Glomerular visceral epithelial cell (primary cell): ENCODE measurements around the gene DSCAML1.
A peak's percentile ranks its signal among the peaks of the same experiment; 100 is the strongest.

Experiments
- DNase-seq: peaks from one replicate; pipeline ENCODE4 v3.0.0-alpha.2; 2016; ENCODE audit errors: extremely low spot score

Gene DSCAML1

DNA sequence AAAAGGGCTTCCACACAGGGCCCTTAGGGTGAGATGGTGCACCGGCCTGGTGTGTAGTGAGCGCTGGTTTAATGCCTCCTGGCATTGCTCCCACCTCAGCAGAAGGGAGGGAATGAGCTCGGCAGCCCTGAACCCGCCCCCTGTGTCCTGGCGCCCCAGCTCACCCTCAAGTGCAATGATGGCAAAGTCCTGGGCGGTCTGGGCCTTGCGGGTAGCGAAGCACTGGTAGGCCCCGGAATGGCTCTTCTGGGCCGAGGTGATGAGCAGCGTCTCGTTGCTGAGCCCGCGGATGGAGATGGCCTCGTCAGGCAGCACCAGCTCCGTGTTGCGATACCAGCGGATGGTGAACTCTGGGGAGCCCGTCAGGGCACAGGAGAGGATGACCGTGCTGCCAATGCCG is 276.1 kb downstream of the DSCAML1 start:
- DNase-seq: no peak

DNA sequence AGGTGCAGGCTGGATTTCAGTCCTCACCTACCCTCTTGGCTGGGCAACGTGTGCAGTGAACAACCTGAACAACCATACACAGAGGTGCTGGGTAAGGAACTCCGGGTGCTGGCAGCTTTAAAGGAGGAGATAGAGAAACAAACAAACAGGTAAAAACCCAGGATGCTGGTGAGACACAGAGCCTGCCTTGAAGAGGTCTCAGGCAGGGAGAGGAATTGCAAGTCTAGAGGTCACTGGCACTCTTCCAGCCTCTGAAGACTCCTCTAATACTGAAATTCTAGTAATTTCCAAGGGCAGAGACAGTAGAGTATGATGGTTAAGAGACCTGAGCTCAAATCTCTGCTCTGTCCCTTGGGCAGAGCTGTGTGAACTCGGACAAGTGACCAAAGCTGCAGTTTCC is 276.8 kb downstream of the DSCAML1 start:
- peak; percentile 38 for DNase-seq

DNA sequence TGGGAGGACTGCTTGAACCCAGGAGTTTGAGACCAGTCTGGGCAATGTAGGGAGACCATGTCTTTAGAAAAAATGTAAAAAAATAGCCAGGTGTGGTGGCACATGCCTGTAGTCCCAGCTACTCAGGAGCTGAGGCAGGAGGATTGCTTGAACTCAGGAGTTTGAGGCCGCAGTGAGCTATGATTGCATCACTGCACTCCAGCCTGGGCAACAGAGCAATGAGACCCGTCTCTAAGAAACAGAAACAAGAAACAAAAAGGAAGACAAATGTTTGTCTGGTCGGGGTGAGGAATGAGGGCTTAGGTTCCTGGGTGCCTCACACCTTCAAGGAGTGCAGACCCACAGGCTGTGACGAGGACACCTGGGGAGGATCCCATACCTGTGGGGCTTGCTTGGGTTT is 277.4 kb downstream of the DSCAML1 start:
- peak; percentile 73 for DNase-seq

DNA sequence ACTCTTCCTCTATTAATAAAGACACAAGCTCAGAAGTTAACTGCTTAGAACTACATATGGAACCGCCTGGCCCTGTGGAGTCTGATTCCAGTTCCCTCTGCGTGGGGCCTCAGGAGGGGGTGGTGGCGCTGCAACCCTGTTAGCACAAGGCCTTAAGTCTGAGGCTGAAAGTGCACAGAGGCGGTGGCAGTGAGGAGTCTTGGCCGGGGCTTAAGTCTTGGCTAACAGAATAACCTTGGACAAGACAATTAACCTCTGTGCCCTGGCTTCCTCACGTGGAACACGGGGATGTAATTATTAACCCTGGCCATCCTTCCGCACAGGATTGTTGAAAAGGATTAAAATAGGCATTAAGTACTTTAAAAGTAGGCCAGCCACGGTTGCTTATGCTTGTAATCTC is 277.8 kb downstream of the DSCAML1 start:
- peak; percentile 82 for DNase-seq

DNA sequence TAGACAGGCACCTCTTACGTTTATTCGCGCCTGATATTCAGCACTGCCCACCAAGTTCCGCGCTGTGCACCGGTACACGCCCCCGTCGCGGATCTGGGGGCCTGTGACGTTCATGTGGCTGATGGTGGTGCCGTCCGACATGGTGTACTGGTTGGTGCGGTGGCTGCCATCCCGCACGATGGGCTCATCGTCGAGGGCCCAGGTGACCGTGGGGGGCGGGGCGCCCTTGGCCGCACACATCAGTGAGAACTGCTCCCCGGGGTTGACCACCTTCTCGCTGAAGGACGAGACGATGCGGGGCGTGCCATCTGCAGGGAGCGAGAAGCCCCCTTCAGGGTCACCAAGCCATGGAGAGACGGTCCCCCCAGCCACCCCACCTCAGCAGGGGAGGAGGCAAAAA is 278.6 kb downstream of the DSCAML1 start:
- DNase-seq: no peak

DNA sequence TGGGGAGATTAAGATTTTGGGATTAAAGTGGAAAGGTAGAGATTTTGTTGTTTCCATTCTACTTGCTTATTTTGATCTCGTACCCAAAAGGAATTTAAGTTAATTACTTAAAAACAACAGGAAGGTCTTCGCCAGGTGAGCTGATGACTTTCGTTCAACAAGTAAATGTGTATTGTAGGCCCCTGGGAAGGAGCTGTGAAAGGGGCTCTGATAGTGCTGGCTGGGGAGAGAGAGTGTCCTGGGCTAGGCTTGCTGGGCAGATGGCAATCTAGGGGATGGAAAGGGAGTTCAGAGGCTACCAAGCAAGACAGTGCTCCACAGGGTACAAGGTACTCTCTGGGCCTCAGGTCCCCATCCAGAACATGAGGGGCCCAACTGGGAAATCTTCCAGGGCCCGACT is 279.9 kb downstream of the DSCAML1 start:
- DNase-seq: no peak

DNA sequence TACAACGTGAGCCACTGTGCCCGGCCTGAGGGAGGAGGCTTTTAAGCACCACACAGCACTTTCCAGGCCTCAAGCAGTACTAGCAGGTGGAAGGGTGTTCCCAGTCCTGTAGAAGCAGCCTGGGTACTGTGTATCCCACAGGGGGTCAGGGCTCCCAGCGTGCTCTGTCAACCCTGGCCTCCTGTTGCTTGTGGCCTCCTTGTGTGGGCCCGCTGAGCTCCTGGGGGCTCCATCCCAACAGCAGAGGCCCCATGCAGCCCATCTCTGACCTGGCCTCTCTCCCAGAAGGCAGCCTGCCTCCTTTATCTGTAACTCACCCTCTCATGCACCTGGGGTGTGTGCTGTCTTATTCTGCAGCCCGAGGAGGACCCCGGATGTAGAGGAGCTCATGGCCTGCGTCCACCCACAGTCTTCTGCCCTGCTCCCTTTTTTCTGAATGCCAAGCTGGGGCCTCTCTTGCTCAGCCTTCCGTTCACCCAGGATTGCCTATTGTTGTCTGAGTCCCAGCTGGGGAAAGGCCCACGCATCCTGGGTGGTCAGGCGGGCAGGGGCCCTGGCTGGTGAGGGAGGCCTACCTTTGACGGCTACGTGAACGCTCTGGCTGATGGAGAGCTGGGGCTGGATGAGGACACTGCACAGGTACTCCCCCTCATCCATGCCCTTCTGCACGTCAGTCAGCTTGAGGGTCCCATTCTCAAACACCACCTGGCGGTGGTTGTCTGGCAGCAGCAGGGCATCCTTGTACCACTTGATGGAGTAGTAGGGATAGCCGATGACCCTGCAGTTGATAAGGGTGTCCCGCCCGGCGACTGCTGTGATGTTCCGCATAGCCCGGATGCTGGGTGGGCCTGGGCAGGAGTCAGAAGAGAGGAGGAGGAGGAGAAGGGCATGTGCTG is 280.9 kb downstream of the DSCAML1 start:
- no peak for DNase-seq

DNA sequence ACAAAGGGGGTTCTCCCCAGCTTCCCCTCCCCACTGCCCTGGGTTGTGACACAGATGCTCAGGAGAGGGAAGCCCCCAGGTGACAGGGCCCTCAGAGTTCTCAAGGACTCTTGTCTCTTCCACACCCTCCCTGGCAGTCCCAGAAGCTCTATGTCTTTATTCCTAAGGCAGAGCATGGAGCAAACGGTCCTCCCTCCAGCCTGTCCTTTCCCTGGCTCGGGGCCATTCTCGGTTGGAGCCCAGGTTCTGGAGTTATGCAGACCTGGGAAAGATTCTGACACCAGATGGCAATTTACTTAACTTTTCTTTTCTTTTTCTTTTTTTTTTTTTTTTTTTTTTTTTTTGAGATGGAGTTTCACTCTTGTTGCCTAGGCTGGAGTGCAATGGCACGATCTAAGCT is 282.8 kb downstream of the DSCAML1 start:
- no peak for DNase-seq

- DNase-seq: no peak
Measured at GRCh38 chr11:117513666-117514065, 283.4 kb downstream of the DSCAML1 start.

GRCh38 chr11:117511931-117512539 is 285.0 kb downstream of the DSCAML1 start:
- no peak for DNase-seq

DNA sequence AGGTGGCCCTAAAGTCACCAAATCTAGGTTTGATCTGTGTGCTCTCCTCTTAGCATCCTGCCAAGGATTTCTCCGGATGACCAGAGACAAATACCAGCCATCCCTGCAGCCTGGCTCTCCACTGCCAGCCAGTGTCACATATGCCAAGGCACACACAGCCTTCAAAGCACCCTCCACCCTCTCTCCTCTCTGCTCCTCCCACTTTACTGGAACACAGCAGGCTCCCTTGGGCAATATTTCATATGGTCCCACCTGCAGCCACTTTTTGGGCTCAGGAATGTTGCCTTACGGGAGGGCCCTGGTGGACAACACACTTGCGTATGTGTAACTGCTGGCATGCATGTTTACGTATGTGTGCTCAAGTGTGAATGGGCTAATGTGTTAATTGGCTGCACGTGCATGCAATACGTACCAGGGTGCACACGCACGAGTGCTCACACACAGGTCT is 285.5 kb downstream of the DSCAML1 start:
- DNase-seq: no peak

DNA sequence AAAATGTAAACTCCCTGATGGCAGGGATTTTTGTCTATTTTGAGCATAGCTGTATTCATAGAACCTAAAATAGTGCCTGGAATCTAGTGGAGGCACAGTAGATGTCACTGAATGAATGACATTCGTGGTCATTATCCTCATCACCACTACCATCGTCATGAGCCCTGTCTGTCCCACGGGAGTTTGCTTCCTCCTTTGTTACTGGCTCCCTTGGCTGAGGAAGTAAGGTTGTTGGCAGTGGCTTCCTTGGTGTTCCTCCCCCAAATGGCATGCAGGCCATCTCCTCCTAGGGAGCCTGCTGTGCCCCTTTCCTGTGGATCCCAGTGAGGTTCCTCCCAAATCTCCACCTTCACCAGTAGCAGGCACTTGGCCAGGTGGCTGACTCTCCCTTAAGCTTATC is 286.4 kb downstream of the DSCAML1 start:
- no peak for DNase-seq

- no peak for DNase-seq
Measured at GRCh38 chr11:117509543-117509942, 287.5 kb downstream of the DSCAML1 start.

DNA sequence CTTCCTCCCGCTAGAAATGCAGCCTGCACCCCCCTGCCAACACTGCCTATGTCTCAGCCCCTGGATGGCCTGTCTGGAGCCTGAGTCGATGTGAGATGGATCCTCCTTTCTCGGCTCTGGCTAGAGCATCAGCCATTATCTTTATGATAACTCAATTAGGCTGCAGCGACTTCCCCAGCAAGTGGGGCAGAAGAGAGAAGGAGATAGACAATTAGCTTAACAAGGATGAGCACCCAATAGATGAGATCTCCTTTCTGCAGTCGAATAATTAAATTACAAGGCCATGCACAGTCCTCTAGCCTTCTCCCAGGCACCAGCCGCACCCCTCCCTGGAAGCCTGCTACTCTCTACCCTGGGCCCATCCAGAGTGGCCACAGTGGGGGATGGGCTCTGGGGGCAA is 290.0 kb downstream of the DSCAML1 start:
- no peak for DNase-seq

DNA sequence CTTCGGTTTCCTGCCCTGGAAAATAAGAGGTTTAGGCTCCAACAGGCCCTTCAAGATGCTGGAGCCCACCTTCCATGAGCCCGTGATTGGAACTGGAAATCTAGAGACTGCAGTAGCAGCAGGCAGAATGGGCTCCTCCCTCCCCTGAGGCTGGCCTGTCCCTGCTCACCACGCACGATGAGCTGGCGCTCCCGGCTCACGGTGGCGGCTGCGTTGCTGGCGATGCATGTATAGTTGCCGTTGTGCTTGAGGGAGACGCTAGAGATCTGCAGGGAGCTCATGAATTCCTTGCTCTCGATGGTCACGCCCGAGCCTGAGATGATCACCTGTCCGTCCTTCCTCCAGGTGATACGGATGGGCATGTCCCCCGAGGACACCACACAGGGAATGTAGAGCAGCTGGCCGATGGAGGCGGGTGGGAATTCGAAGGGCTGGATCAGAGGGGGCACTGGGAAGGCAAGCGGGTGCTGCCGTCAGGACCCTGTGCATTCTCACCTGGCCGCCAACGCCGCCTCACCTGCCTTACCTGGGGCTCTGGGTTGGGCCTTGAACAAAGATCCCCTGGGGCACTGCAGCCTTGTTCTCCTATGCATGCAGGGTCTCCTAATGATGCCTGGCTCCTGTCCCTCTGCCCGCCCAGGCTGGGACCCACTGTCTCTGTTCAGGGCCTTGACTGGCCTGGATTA is 291.6 kb downstream of the DSCAML1 start:
- no peak for DNase-seq

GRCh38 chr11:117502779-117503100 is 294.3 kb downstream of the DSCAML1 start:
- no peak for DNase-seq

- no peak for DNase-seq
Measured at GRCh38 chr11:117502015-117502778, 294.8 kb downstream of the DSCAML1 start.

GRCh38 chr11:117501237-117501898 is 295.6 kb downstream of the DSCAML1 start:
- DNase-seq: no peak

DNA sequence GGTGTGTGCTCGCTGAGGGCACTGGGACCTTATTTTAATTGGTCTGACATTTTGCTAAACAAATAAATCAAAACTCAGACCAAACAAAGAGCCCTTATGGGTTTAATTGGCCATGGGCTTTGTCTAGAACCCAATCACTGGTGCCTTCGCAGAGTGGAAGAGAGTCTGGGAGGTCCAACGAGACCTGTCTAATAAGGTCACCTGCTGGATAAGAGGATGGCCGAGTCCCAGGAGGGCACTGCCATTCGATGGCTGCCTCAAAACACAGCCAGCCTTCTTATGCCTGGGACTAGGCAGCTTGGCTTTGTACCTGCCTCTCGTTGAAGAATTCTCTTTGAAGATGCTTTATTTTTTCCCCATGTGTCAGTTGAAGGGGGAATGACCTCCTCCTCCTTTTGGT is 298.2 kb downstream of the DSCAML1 start:
- no peak for DNase-seq

DNA sequence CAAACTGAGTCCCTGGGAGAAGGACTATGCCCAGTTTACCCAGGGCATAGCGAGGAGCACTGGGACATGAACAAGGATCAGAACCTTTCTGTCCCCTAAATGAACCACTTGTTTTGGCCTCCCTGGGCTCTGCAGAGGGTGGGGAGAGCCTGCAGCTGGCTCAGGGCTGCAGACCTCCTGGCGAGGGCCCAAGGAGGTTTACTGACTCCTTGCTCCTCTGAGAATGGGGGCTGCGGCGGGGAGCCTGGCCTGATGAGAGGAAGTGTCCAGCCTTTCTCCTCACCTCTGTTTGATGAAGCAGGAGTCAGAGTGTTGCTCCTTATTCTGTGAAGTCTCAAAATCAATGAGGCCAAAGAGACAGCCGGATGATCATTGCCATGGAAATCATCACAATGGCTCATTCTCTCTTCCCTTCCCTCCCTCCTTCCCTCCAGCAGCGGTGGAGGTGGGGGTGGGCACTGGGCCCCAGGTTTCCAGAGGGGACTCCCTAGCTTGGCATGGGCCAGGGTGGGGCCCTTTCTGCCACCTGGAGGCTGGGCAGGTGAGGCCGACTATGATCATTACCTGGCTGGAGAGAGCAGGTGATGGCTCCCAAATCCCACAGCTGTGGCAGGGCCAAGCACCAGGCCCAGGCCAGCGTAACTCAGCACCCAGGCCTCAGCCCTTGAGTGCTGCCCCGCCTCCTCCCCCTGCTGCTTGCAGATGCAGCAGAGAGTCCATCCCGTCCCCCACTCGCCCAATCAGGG is 299.6 kb downstream of the DSCAML1 start:
- DNase-seq: no peak

GRCh38 chr11:117495357-117495756 is 301.7 kb downstream of the DSCAML1 start:
- DNase-seq: no peak
